NCI-H345 treated with DMSO at 0.1 percent for 48 hours (cell line): ENCODE results near the gene ESRRB.

Source experiments
- DNase-seq: peaks from one replicate; lab custom pipeline; 2025; ENCODE audit not compliant: unreplicated experiment; lab: John Stamatoyannopoulos, UW

ESRRB gene

GRCh38 chr14:76446486-76446885, 70.5 kb downstream of the ESRRB start:
- no peak for DNase-seq

- no peak for DNase-seq
Measured at GRCh38 chr14:76446921-76447320, 71.0 kb downstream of the ESRRB start.

- no peak for DNase-seq
Measured at GRCh38 chr14:76450476-76450875, 74.5 kb downstream of the ESRRB start.

- peak; percentile 13 for DNase-seq
Measured at GRCh38 chr14:76456200-76456599, 80.3 kb downstream of the ESRRB start.

- DNase-seq: no peak
Measured at GRCh38 chr14:76456891-76457586, 81.1 kb downstream of the ESRRB start.

GRCh38 chr14:76457841-76458240, 81.9 kb downstream of the ESRRB start:
- DNase-seq: no peak

GRCh38 chr14:76461886-76462285, 85.9 kb downstream of the ESRRB start:
- DNase-seq: no peak

- DNase-seq: no peak
Measured at GRCh38 chr14:76462330-76462729, 86.4 kb downstream of the ESRRB start.

- DNase-seq: no peak
Measured at GRCh38 chr14:76463105-76463504, 87.2 kb downstream of the ESRRB start.

- no peak for DNase-seq
Measured at GRCh38 chr14:76464856-76465255, 88.9 kb downstream of the ESRRB start.

- no peak for DNase-seq
Measured at GRCh38 chr14:76465664-76466063, 89.7 kb downstream of the ESRRB start.

- no peak for DNase-seq
Measured at GRCh38 chr14:76467711-76468155, 91.8 kb downstream of the ESRRB start.

- no peak for DNase-seq
Measured at GRCh38 chr14:76472199-76472723, 96.3 kb downstream of the ESRRB start.

GRCh38 chr14:76473481-76474263, 97.7 kb downstream of the ESRRB start:
- DNase-seq: no peak

GRCh38 chr14:76480426-76480825, 104.5 kb downstream of the ESRRB start:
- DNase-seq: no peak

GRCh38 chr14:76484355-76484754, 108.4 kb downstream of the ESRRB start:
- DNase-seq: no peak

GRCh38 chr14:76486251-76486743, 110.4 kb downstream of the ESRRB start:
- peak; percentile 89 for DNase-seq

- no peak for DNase-seq
Measured at GRCh38 chr14:76488551-76488950, 112.6 kb downstream of the ESRRB start.

- no peak for DNase-seq
Measured at GRCh38 chr14:76489667-76490066, 113.7 kb downstream of the ESRRB start.

- no peak for DNase-seq
Measured at GRCh38 chr14:76490111-76490510, 114.2 kb downstream of the ESRRB start.

GRCh38 chr14:76490735-76491134, 114.8 kb downstream of the ESRRB start:
- no peak for DNase-seq
